Parathyroid adenoma (tissue), 2 donors: Measurements from ENCODE around the gene EXOSC10.

Source experiments
- H2AFZ ChIP-seq: fragments of 300-600 bp; sonication (generic); one replicate; pipeline ENCODE4 v1.7.0; 2017; ENCODE audit warnings: antibody characterized with exemption, mild to moderate bottlenecking
- H3K27ac ChIP-seq: fragments of 300-600 bp; sonication (generic); one replicate; pipeline ENCODE4 v1.7.0; 2017
- H3K27me3 ChIP-seq: fragments of 300-600 bp; sonication (generic); one replicate; pipeline ENCODE4 v1.7.0; 2017; ENCODE audit warnings: low read length; ENCODE audit not compliant: control insufficient read depth, insufficient read depth
- H3K36me3 ChIP-seq: fragments of 300-600 bp; sonication (generic); one replicate; pipeline ENCODE4 v1.7.0; 2017; ENCODE audit warnings: low read length; ENCODE audit not compliant: control insufficient read depth, insufficient read depth
- H3K4me1 ChIP-seq: fragments of 300-600 bp; sonication (generic); one replicate; pipeline ENCODE4 v1.7.0; 2017; ENCODE audit warnings: control low read depth
- H3K4me2 ChIP-seq: fragments of 300-600 bp; sonication (generic); one replicate; pipeline ENCODE4 v1.7.0; 2017; ENCODE audit warnings: low read length
- H3K4me3 ChIP-seq: fragments of 300-600 bp; sonication (generic); one replicate; pipeline ENCODE4 v1.7.0; 2017; ENCODE audit warnings: low read depth, low read length
- H3K79me2 ChIP-seq: fragments of 300-600 bp; sonication (generic); one replicate; pipeline ENCODE4 v1.7.0; 2017; ENCODE audit warnings: control low read depth
- H3K9ac ChIP-seq: fragments of 300-600 bp; sonication (generic); one replicate; pipeline ENCODE4 v1.7.0; 2017; ENCODE audit warnings: mild to moderate bottlenecking
- H3K9me3 ChIP-seq: fragments of 300-600 bp; sonication (generic); one replicate; pipeline ENCODE4 v1.7.0; 2017; ENCODE audit warnings: low read length; ENCODE audit not compliant: control insufficient read depth
- CTCF ChIP-seq: fragments of 300-600 bp; sonication (generic); IDR thresholded peaks from one replicate; pipeline ENCODE4 v1.7.0; 2017; ENCODE audit warnings: antibody characterized with exemption, mild to moderate bottlenecking
- donor health status: primary hyperparathyroidism.

Gene EXOSC10

GRCh38 chr1:11134898-11135266 lies 35.2 kb upstream of the EXOSC10 start:
- Histone ChIP-seq H3K9me3 (no peaks in the 10 kb centered on the region), H3K27me3 (no peaks in the 10 kb centered on the region), H3K9ac (no peak overlapping the region), H3K4me2 (no peak overlapping the region), H3K79me2 (no peaks in the 10 kb centered on the region), H3K27ac (no peak overlapping the region), H3K4me1 (no peaks in the 10 kb centered on the region), H3K4me3 (no peak overlapping the region), H2AFZ (no peak overlapping the region), H3K36me3 (no peaks in the 10 kb centered on the region)
- no peak for TF ChIP-seq CTCF

DNA sequence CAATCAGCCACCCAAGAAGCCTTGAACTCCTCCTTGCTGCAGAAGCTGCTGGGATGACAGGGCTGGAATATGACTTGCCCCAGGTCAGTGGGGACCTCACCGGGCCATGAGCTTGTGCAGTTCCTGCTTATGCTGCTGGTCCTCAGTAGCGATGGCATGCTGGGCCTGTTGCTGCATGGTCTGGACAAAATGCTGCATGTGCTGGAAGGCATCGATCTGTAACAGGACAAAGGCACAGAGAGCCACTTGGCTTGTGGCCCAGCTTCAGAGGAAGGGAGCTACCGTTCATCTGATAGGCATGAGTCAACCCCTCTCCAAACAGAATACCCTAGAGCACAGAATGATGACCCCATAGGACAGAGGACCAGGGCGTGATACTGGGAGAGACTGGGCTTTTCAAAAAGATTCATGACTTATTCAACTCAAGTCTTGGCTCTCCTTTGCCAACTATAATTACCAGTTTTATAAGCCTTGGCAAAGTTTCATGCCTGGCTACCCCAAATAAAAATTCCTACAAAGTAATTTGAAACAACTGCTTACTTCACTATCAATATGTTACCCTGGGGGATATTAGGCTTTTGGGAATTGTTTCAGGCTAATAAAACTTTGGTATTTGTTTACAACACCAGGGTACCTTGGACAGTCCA lies 34.7 kb upstream of the EXOSC10 start:
- H3K27ac ChIP-seq: no peak overlapping the region
- no peak for TF ChIP-seq CTCF
- H3K36me3 ChIP-seq: no peaks in the 10 kb centered on the region
- no peak overlapping the region for H3K9ac ChIP-seq
- no peak overlapping the region for H3K4me3 ChIP-seq
- H3K9me3 ChIP-seq: no peaks in the 10 kb centered on the region
- no peak overlapping the region for H2AFZ ChIP-seq
- no peaks in the 10 kb centered on the region for H3K27me3 ChIP-seq
- H3K4me2 ChIP-seq: no peak overlapping the region
- H3K79me2 ChIP-seq: no peaks in the 10 kb centered on the region
- no peaks in the 10 kb centered on the region for H3K4me1 ChIP-seq

DNA sequence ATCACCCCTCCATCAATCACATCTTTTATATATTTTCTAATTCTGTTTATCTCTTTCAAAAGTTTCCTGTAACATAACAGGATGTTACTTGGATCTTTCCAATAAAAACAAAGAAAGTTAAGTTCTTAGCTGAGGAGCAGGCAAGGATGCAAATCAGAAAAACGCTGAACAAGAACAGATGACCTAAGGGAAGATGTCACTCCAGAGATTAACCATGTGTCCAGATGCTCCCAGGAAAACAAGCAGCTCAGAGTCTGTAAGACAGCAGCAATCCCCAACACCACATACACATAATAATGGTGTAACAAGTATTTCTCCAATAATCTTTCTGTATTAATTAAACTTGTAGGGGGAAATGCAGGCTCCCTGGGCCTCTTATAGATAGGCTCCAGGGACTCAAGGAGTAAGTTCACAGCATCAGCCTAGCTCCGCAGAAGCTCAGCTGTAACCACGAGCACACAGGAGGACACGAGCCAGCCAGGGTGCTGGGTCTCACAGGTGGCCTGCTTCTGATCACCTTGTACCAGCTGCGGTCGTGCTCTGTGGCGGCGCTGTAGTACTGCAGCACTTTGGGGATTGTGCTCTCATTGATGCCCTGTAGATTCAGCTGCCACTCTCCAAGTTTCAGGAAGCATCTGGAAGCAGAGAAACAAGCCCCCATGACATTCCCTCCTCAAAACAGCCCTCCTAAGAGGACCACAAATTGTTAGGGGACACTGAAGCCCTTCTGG lies 33.1 kb upstream of the EXOSC10 start:
- Histone ChIP-seq H3K27me3 (no peaks in the 10 kb centered on the region), H3K79me2 (no peaks in the 10 kb centered on the region), H3K4me3 (no peak overlapping the region), H3K4me1 (no peaks in the 10 kb centered on the region), H3K4me2 (no peak overlapping the region), H3K9ac (no peak overlapping the region), H3K27ac (no peak overlapping the region), H3K36me3 (no peaks in the 10 kb centered on the region), H3K9me3 (no peaks in the 10 kb centered on the region), H2AFZ (no peak overlapping the region)
- TF ChIP-seq CTCF: no peak

DNA sequence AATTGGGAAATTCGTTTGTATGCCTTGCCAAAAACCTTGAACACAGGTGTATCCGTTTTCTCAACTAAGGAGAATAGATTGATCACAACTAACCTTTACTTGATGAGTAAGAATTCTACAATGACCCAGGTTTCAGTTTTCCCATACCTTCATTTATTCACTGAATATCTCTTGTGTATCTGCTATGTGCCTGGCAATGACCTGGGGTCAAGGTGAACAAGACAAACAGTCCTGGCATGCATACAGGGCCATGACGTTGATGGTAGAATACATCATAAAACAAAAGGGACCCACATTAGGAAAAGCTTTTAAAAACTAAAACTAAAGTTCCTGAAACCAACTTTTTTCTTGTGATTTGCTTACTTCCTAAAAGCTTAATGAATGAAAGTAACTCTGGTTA lies 32.1 kb upstream of the EXOSC10 start:
- no peak for TF ChIP-seq CTCF
- Histone ChIP-seq H3K79me2 (no peaks in the 10 kb centered on the region), H3K27me3 (no peaks in the 10 kb centered on the region), H3K27ac (no peak overlapping the region), H3K4me1 (no peaks in the 10 kb centered on the region), H3K4me3 (no peak overlapping the region), H2AFZ (no peak overlapping the region), H3K4me2 (no peak overlapping the region), H3K9me3 (no peaks in the 10 kb centered on the region), H3K9ac (no peak overlapping the region), H3K36me3 (no peaks in the 10 kb centered on the region)

DNA sequence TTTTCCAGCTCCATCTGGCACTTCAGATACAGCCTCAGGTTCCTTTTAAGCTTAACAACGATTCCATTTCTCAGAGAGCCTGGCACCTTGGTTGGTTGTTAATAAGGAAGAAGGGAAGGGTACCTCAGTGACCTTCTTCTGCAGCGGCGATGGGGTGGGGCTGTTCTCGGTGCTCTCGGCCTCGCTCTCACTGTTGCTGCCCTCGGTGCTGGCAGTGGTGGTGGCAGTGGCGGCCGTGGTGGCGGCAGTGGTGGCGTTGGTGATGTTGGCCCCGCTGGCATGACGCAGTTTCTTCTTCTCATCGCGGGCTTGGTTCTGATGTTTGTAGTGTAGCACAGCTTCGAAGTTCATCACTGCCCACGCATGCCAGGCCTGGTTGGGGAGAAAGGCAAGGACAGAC lies 30.7 kb upstream of the EXOSC10 start:
- Histone ChIP-seq H3K79me2 (no peaks in the 10 kb centered on the region), H3K4me1 (no peaks in the 10 kb centered on the region), H3K4me2 (no peak overlapping the region), H3K27me3 (no peaks in the 10 kb centered on the region), H3K36me3 (no peaks in the 10 kb centered on the region), H3K9ac (no peak overlapping the region), H3K27ac (no peak overlapping the region), H3K4me3 (no peak overlapping the region), H2AFZ (no peak overlapping the region), H3K9me3 (no peaks in the 10 kb centered on the region)
- no peak for TF ChIP-seq CTCF
